ENCODE data around the gene LRRN3. TPM values are rescaled to one million over a fixed set of nuclear protein-coding genes. Genes with fewer than 3 reads are reported as not detected.

Gene LRRN3
- total RNA-seq, 1 donor from 2014 or later = 2.2 TPM

GRCh38 chr7:111138193-111138569 is 47.3 kb downstream of the LRRN3 start:
- Mint-ChIP-seq H3K36me3 (ENCODE audit: low read depth, unreplicated experiment) (no peaks in the 10 kb centered on the region), H3K4me3 (ENCODE audit: unreplicated experiment) (no peak overlapping the region), H3K27ac (ENCODE audit: unreplicated experiment) (peak overlapping the region; percentile 89), H3K27me3 (ENCODE audit: low read depth, unreplicated experiment) (no peaks in the 10 kb centered on the region), H3K9me3 (ENCODE audit: unreplicated experiment) (no peaks in the 10 kb centered on the region), H3K4me1 (ENCODE audit: low read depth, unreplicated experiment) (peaks cover 24% of the 10 kb centered on the region)
- Histone ChIP-seq H4K20me1 (ENCODE audit: insufficient read depth, low read length) (no peaks in the 10 kb centered on the region), H3K4me1 (ENCODE audit: insufficient read depth, low read length) (peaks cover 12% of the 10 kb centered on the region), H3K36me3 (ENCODE audit: insufficient read depth, low read length) (no peaks in the 10 kb centered on the region), H3K27me3 (ENCODE audit: insufficient read depth, low read length) (no peaks in the 10 kb centered on the region), H3K9me3 (ENCODE audit: insufficient read depth, low read depth, low read length) (no peaks in the 10 kb centered on the region), H3K4me3 (ENCODE audit: insufficient read depth, low read depth, low read length) (no peak overlapping the region), H2AFZ (ENCODE audit: low read depth, low read length) (peak overlapping the region; percentile 18), H3K9ac (ENCODE audit: low read length) (no peak overlapping the region), H3K4me2 (ENCODE audit: low read length) (peak overlapping the region; percentile 56), H3K27ac (ENCODE audit: low read depth, low read length) (peak overlapping the region; percentile 20), H3K79me2 (ENCODE audit: insufficient read depth, low read length) (no peaks in the 10 kb centered on the region)
- TF ChIP-seq, protein P1, sequence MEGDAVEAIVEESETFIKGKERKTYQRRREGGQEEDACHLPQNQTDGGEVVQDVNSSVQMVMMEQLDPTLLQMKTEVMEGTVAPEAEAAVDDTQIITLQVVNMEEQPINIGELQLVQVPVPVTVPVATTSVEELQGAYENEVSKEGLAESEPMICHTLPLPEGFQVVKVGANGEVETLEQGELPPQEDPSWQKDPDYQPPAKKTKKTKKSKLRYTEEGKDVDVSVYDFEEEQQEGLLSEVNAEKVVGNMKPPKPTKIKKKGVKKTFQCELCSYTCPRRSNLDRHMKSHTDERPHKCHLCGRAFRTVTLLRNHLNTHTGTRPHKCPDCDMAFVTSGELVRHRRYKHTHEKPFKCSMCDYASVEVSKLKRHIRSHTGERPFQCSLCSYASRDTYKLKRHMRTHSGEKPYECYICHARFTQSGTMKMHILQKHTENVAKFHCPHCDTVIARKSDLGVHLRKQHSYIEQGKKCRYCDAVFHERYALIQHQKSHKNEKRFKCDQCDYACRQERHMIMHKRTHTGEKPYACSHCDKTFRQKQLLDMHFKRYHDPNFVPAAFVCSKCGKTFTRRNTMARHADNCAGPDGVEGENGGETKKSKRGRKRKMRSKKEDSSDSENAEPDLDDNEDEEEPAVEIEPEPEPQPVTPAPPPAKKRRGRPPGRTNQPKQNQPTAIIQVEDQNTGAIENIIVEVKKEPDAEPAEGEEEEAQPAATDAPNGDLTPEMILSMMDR (IDR thresholded peaks at IDR 0.05; ENCODE audit: insufficient read depth, low read depth, low read length) = no peak
- TF ChIP-seq EZH2 (IDR thresholded peaks at IDR 0.05; ENCODE audit: insufficient read depth, low read length) = no peak
- FAIRE-seq (peak; percentile 13), DNase-seq (ENCODE audit: low read depth) (peak; percentile 52)

GRCh38 chr7:111138586-111138985 is 47.7 kb downstream of the LRRN3 start:
- no peak overlapping the region for H3K4me3 ChIP-seq (ENCODE audit: insufficient read depth, low read depth, low read length)
- H3K36me3 ChIP-seq (ENCODE audit: insufficient read depth, low read length) = no peaks in the 10 kb centered on the region
- peaks cover 24% of the 10 kb centered on the region for H3K4me1 Mint-ChIP-seq (ENCODE audit: low read depth, unreplicated experiment)
- H3K36me3 Mint-ChIP-seq (ENCODE audit: low read depth, unreplicated experiment) = no peaks in the 10 kb centered on the region
- H3K27ac ChIP-seq (ENCODE audit: low read depth, low read length) = peak overlapping the region; percentile 20
- H2AFZ ChIP-seq (ENCODE audit: low read depth, low read length) = no peak overlapping the region
- no peak for FAIRE-seq
- no peaks in the 10 kb centered on the region for H3K27me3 ChIP-seq (ENCODE audit: insufficient read depth, low read length)
- no peak overlapping the region for H3K9ac ChIP-seq (ENCODE audit: low read length)
- H4K20me1 ChIP-seq (ENCODE audit: insufficient read depth, low read length) = no peaks in the 10 kb centered on the region
- peaks cover 12% of the 10 kb centered on the region for H3K4me1 ChIP-seq (ENCODE audit: insufficient read depth, low read length)
- no peaks in the 10 kb centered on the region for H3K9me3 Mint-ChIP-seq (ENCODE audit: unreplicated experiment)
- no peaks in the 10 kb centered on the region for H3K79me2 ChIP-seq (ENCODE audit: insufficient read depth, low read length)
- no peak for TF ChIP-seq EZH2 (IDR thresholded peaks at IDR 0.05; ENCODE audit: insufficient read depth, low read length)
- TF ChIP-seq, protein P1 (IDR thresholded peaks at IDR 0.05; ENCODE audit: insufficient read depth, low read depth, low read length) = no peak
- no peaks in the 10 kb centered on the region for H3K27me3 Mint-ChIP-seq (ENCODE audit: low read depth, unreplicated experiment)
- peak overlapping the region; percentile 56 for H3K4me2 ChIP-seq (ENCODE audit: low read length)
- H3K27ac Mint-ChIP-seq (ENCODE audit: unreplicated experiment) = peak overlapping the region; percentile 89
- no peak for DNase-seq (ENCODE audit: low read depth)
- no peaks in the 10 kb centered on the region for H3K9me3 ChIP-seq (ENCODE audit: insufficient read depth, low read depth, low read length)
- H3K4me3 Mint-ChIP-seq (ENCODE audit: unreplicated experiment) = no peak overlapping the region

DNA sequence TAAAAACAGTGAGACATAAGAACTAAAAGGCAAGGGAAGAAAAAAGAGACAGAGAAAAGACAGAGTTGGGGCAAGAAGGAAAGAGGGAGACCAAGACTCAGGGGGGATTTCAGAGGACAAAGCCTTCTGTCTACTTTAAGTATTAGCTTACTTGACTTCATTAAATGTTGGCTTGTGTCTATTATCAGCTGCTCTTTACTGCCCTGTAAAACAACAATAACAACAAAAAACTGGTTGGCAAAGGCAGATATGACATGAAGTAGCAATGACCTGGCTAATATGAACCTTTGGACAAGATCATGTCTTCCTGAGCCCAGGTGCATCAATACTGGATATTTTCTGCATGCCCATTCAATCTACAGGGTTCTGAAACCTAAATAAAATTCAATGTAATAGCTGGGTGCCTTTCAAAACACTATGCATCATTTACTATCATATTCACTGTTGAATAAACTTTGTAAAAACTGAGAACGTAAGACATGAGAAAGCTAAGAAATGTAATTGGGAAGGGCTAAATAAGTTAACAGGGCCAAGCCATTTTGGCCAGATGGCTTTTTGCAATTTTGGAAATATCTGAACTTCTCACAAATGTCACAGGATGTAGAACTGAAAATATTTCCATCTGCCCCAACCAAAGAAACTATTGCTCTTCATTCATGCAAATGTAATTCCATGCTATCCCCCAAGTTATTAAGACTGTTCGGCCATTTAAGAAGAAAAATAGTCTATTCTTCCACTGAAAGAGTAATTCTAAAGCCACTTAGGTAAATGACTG is 49.4 kb downstream of the LRRN3 start:
- Histone ChIP-seq H3K4me3 (ENCODE audit: insufficient read depth, low read depth, low read length) (no peak overlapping the region), H3K79me2 (ENCODE audit: insufficient read depth, low read length) (no peaks in the 10 kb centered on the region), H3K4me2 (ENCODE audit: low read length) (no peak overlapping the region), H3K36me3 (ENCODE audit: insufficient read depth, low read length) (no peaks in the 10 kb centered on the region), H3K27me3 (ENCODE audit: insufficient read depth, low read length) (no peaks in the 10 kb centered on the region), H3K9ac (ENCODE audit: low read length) (no peak overlapping the region), H3K27ac (ENCODE audit: low read depth, low read length) (no peak overlapping the region), H4K20me1 (ENCODE audit: insufficient read depth, low read length) (no peaks in the 10 kb centered on the region), H3K9me3 (ENCODE audit: insufficient read depth, low read depth, low read length) (no peaks in the 10 kb centered on the region), H3K4me1 (ENCODE audit: insufficient read depth, low read length) (peaks cover 12% of the 10 kb centered on the region), H2AFZ (ENCODE audit: low read depth, low read length) (no peak overlapping the region)
- FAIRE-seq (no peak), DNase-seq (ENCODE audit: low read depth) (no peak)
- H3K27me3 Mint-ChIP-seq (ENCODE audit: low read depth, unreplicated experiment) = no peaks in the 10 kb centered on the region
- no peaks in the 10 kb centered on the region for H3K36me3 Mint-ChIP-seq (ENCODE audit: low read depth, unreplicated experiment)
- H3K4me1 Mint-ChIP-seq (ENCODE audit: low read depth, unreplicated experiment) = peaks cover 24% of the 10 kb centered on the region
- H3K9me3 Mint-ChIP-seq (ENCODE audit: unreplicated experiment) = no peaks in the 10 kb centered on the region
- H3K4me3 Mint-ChIP-seq (ENCODE audit: unreplicated experiment) = no peak overlapping the region
- no peak overlapping the region for H3K27ac Mint-ChIP-seq (ENCODE audit: unreplicated experiment)
- no peak for TF ChIP-seq EZH2 (IDR thresholded peaks at IDR 0.05; ENCODE audit: insufficient read depth, low read length)
- TF ChIP-seq, protein P1 (IDR thresholded peaks at IDR 0.05; ENCODE audit: insufficient read depth, low read depth, low read length) = no peak
